Panc1 (cell line): ENCODE measurements around the gene CDH13.

ENCODE experiments used
- POLR2AphosphoS5 ChIP-seq: IDR thresholded peaks from 2 replicates; pipeline ENCODE4 v1.6.1; 2012; ENCODE audit warnings: mild to moderate bottlenecking, low read depth, low read length, moderate library complexity
- TF ChIP-seq, protein P1 (sequence below): fragments of 450-650 bp; IDR thresholded peaks from 2 replicates; pipeline ENCODE4 v1.5.1; 2017; ENCODE audit warnings: mild to moderate bottlenecking
- TF ChIP-seq, protein P2 (sequence below), 2 experiments: IDR thresholded peaks; 2 replicates each; pipeline ENCODE4 v1.6.1; 2011 to 2012; ENCODE audit warnings: low read depth in 2 of 2, control low read depth in 1 of 2, low read length in 1 of 2, mild to moderate bottlenecking in 1 of 2, moderate library complexity in 1 of 2; ENCODE audit not compliant: insufficient read depth in 1 of 2

DNA sequence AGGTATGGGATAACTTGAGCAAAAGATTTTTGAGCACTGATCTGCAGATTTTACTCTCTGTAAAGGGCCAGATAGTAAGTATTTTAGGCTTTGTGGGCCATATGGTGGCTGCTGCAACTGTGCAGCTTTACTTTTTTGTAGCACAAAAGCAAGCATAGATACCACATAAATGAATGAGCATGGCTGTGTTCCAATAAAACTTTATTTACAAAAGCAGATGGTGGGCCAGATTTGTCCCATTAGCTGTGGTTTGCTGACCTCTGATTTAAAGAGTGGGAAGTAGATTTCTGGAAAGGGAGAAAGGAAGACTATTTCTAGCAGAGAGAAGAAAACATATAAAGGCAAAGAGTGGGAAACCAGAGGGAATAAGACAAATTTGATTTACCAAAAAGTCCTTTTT lies 882.5 kb downstream of the CDH13 start:
- no peak for TF ChIP-seq POLR2AphosphoS5
- TF ChIP-seq, protein P1, sequence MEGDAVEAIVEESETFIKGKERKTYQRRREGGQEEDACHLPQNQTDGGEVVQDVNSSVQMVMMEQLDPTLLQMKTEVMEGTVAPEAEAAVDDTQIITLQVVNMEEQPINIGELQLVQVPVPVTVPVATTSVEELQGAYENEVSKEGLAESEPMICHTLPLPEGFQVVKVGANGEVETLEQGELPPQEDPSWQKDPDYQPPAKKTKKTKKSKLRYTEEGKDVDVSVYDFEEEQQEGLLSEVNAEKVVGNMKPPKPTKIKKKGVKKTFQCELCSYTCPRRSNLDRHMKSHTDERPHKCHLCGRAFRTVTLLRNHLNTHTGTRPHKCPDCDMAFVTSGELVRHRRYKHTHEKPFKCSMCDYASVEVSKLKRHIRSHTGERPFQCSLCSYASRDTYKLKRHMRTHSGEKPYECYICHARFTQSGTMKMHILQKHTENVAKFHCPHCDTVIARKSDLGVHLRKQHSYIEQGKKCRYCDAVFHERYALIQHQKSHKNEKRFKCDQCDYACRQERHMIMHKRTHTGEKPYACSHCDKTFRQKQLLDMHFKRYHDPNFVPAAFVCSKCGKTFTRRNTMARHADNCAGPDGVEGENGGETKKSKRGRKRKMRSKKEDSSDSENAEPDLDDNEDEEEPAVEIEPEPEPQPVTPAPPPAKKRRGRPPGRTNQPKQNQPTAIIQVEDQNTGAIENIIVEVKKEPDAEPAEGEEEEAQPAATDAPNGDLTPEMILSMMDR = no peak
- TF ChIP-seq, protein P2, sequence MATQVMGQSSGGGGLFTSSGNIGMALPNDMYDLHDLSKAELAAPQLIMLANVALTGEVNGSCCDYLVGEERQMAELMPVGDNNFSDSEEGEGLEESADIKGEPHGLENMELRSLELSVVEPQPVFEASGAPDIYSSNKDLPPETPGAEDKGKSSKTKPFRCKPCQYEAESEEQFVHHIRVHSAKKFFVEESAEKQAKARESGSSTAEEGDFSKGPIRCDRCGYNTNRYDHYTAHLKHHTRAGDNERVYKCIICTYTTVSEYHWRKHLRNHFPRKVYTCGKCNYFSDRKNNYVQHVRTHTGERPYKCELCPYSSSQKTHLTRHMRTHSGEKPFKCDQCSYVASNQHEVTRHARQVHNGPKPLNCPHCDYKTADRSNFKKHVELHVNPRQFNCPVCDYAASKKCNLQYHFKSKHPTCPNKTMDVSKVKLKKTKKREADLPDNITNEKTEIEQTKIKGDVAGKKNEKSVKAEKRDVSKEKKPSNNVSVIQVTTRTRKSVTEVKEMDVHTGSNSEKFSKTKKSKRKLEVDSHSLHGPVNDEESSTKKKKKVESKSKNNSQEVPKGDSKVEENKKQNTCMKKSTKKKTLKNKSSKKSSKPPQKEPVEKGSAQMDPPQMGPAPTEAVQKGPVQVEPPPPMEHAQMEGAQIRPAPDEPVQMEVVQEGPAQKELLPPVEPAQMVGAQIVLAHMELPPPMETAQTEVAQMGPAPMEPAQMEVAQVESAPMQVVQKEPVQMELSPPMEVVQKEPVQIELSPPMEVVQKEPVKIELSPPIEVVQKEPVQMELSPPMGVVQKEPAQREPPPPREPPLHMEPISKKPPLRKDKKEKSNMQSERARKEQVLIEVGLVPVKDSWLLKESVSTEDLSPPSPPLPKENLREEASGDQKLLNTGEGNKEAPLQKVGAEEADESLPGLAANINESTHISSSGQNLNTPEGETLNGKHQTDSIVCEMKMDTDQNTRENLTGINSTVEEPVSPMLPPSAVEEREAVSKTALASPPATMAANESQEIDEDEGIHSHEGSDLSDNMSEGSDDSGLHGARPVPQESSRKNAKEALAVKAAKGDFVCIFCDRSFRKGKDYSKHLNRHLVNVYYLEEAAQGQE (IDR thresholded peaks at IDR 0.05; ENCODE audit: insufficient read depth in 1 of 2, low read depth in 2 of 2, low read length in 1 of 2) = no peak
